B cell (primary cell): ENCODE measurements around the gene LARP4. TPM values are rescaled to one million over a fixed set of nuclear protein-coding genes. Genes with fewer than 3 reads are reported as not detected.
A peak's percentile ranks its signal among the peaks of the same experiment; 100 is the strongest.

Experiments used
- ATAC-seq: fragments of 200-7000 bp; cut with Tn5 transposase; one replicate; pipeline ENCODE4 v1.10.0; 2021; ENCODE audit warnings: low read depth, mild to moderate bottlenecking, moderate number of reproducible peaks, moderate library complexity
- CTCF ChIA-PET: fragments of 350-600 bp; sonication (Branson Sonifier 250); formaldehyde crosslinking; loops from one replicate; lab custom pipeline; 2021; ENCODE audit warnings: antibody characterized with exemption, inconsistent platforms; lab: Charles Lee
- POLR2A ChIA-PET: fragments of 350-600 bp; sonication (Branson Sonifier 250); formaldehyde crosslinking; loops from one replicate; lab custom pipeline; 2021; ENCODE audit warnings: antibody characterized with exemption; lab: Charles Lee
- DNase-seq: peaks from one replicate; pipeline ENCODE4 v3.0.0; 2013
- H2AFZ ChIP-seq: 2 replicates; pipeline ENCODE4 v1.6.1; 2012; ENCODE audit warnings: mild to moderate bottlenecking, low read depth, low read length; ENCODE audit not compliant: insufficient read depth, poor library complexity, severe bottlenecking
- H3K27ac ChIP-seq, 2 donors: 1 replicate in 1 of 2; 2 replicates in 1 of 2; pipeline ENCODE4 v1.5.1; 2012 to 2013; ENCODE audit warnings: low read length in 2 of 2, mild to moderate bottlenecking in 2 of 2, moderate library complexity in 1 of 2
- H3K27me3 ChIP-seq, 4 experiments: fragments of 200-600 bp in 1 of 4; sonication (generic) in 1 of 4; replicated peaks in 1 of 4; 1 replicate in 2 of 4; 2 replicates in 2 of 4; pipeline versions ENCODE4 v1.6.1 to v1.7.0; 2013 to 2016; ENCODE audit warnings: low read length in 3 of 4, mild to moderate bottlenecking in 2 of 4, mixed read lengths in 1 of 4, moderate library complexity in 1 of 4; ENCODE audit not compliant: insufficient read depth in 4 of 4, control insufficient read depth in 3 of 4; ENCODE audit errors: control extremely low read depth in 1 of 4
- H3K36me3 ChIP-seq, 2 experiments: replicated peaks in 1 of 2; 1 replicate in 1 of 2; 2 replicates in 1 of 2; pipeline versions ENCODE4 v1.6.1 to v1.7.1; 2013; ENCODE audit warnings: low read length in 1 of 2; ENCODE audit not compliant: insufficient read depth in 2 of 2, control insufficient read depth in 1 of 2; ENCODE audit errors: control extremely low read depth in 1 of 2, extremely low read depth in 1 of 2
- H3K4me1 ChIP-seq, 2 donors: fragments of 200-600 bp in 1 of 2; sonication (generic) in 1 of 2; 1 replicate in 1 of 2; 2 replicates in 1 of 2; pipeline versions ENCODE4 v1.5.1 to v1.6.1; 2013 to 2017; ENCODE audit warnings: low read length in 2 of 2; ENCODE audit not compliant: control insufficient read depth in 2 of 2, insufficient read depth in 2 of 2
- H3K4me2 ChIP-seq: replicated peaks from 2 replicates; pipeline ENCODE3; 2012; ENCODE audit warnings: mild to moderate bottlenecking, low read depth, low read length; ENCODE audit not compliant: poor library complexity, severe bottlenecking
- H3K4me3 ChIP-seq, 5 experiments: fragments of 200-600 bp in 1 of 5; sonication (generic) in 1 of 5; 1 replicate in 3 of 5; 2 replicates in 2 of 5; pipeline versions ENCODE4 v1.5.1 to v1.7.0; 2011 to 2016; ENCODE audit warnings: low read length in 4 of 5, mild to moderate bottlenecking in 4 of 5, low read depth in 2 of 5, control low read depth in 1 of 5, moderate library complexity in 1 of 5; ENCODE audit not compliant: insufficient read depth in 1 of 5; ENCODE audit errors: control extremely low read depth in 1 of 5, extremely low read depth in 1 of 5
- H3K79me2 ChIP-seq: fragments of 200-600 bp; sonication (generic); one replicate; pipeline ENCODE4 v1.6.0; 2016; ENCODE audit warnings: low read length; ENCODE audit not compliant: control insufficient read depth, insufficient read depth
- H3K9ac ChIP-seq: fragments of 200-600 bp; sonication (generic); 2 replicates; pipeline ENCODE4 v1.6.1; 2017; ENCODE audit warnings: mild to moderate bottlenecking, low read length, moderate library complexity
- H3K9me3 ChIP-seq, 3 donors: one replicate each; pipeline versions ENCODE4 v1.6.1 to v1.7.1; 2013; ENCODE audit warnings: low read length in 2 of 3; ENCODE audit not compliant: control insufficient read depth in 2 of 3, insufficient read depth in 1 of 3; ENCODE audit errors: control extremely low read depth in 1 of 3
- H4K20me1 ChIP-seq: 2 replicates; pipeline ENCODE4 v1.6.0; 2012; ENCODE audit warnings: mild to moderate bottlenecking, low read length; ENCODE audit not compliant: insufficient read depth, control insufficient read depth, poor library complexity, severe bottlenecking
- H3K27ac Mint-ChIP-seq: one replicate; pipeline ENCODE4 v1.8.0; 2021; ENCODE audit warnings: mixed read lengths
- H3K27me3 Mint-ChIP-seq: one replicate; pipeline ENCODE4 v1.8.0; 2021; ENCODE audit warnings: mixed read lengths
- H3K4me1 Mint-ChIP-seq: one replicate; pipeline ENCODE4 v1.8.0; 2021; ENCODE audit warnings: mixed read lengths
- H3K4me3 Mint-ChIP-seq: one replicate; pipeline ENCODE4 v1.8.0; 2021; ENCODE audit warnings: mixed read lengths
- H3K9me3 Mint-ChIP-seq: one replicate; pipeline ENCODE4 v1.8.0; 2022; ENCODE audit warnings: mixed read lengths; ENCODE audit not compliant: insufficient read depth
- CTCF ChIP-seq: fragments of 200-600 bp; IDR thresholded peaks from one replicate; pipeline ENCODE4 v1.8.0; 2022; ENCODE audit warnings: antibody characterized with exemption, mild to moderate bottlenecking
- EZH2 ChIP-seq: IDR thresholded peaks from 2 replicates; pipeline ENCODE4 v1.6.1; 2012; ENCODE audit warnings: borderline replicate concordance, low read depth, mild to moderate bottlenecking, moderate library complexity, low read length; ENCODE audit not compliant: insufficient read depth, poor library complexity, severe bottlenecking
- WGBS: methylation state at CpG from one replicate; pipeline ENCODE4 v1.1.5; 2013; ENCODE audit warnings: missing lambda C conversion rate; ENCODE audit not compliant: insufficient coverage; 5-methylcytosine and 5-hydroxymethylcytosine counted together
- intact Hi-C: fragments of 100-400 bp; cut with micrococcal nuclease; formaldehyde crosslinking; loops from one replicate; pipeline ENCODE4 v1.10.0; 2022
- polyA minus RNA-seq: library from RNA; depleted of rRNA, polyadenylated mRNA; stranded (reverse); fragments of >200 nt; gene quantifications from 2 replicates; pipeline ENCODE4 v1.2.3, GENCODE V29; 2012
- polyA plus RNA-seq: library from polyadenylated mRNA; depleted of rRNA; stranded (reverse); fragments of >200 nt; gene quantifications from 2 replicates; pipeline ENCODE4 v1.2.3, GENCODE V29; 2012
- total RNA-seq, 2 donors: library from RNA; stranded (reverse); fragments of 120-200 nt in 1 of 2; gene quantifications; 1 replicate in 1 of 2; 2 replicates in 1 of 2; pipeline versions ENCODE4 v1.2.3 to v1.2.4, GENCODE V29; 2013 to 2022

LARP4 gene
- total RNA-seq: 42.0 and 48.4 TPM in 2 replicates
- 20.5 TPM for total RNA-seq (2013)
- 5.5 and 8.7 TPM in 2 replicates for polyA plus RNA-seq
- polyA minus RNA-seq: 9.0 and 11.3 TPM in 2 replicates

- Histone ChIP-seq H3K36me3 (no peaks in the 10 kb centered on the region), H3K4me2 (peak within 1 kb of the TSS; percentile 90), H3K27ac (peak within 1 kb of the TSS; percentile 62 to 88), H3K79me2 (peaks cover 47% of the 10 kb centered on the region), H4K20me1 (peaks cover 18% of the 10 kb centered on the region), H3K4me1 (peaks cover 22 to 24% of the 10 kb centered on the region in 2 donors), H3K9ac (peak within 1 kb of the TSS; percentile 86), H2AFZ (peak within 1 kb of the TSS; percentile 96), H3K4me3 (peak within 1 kb of the TSS; percentile 53 to 90 (median 81)), H3K9me3 (no peaks in the 10 kb centered on the region), H3K27me3 (no peaks in the 10 kb centered on the region)
- intact Hi-C loops: loop anchor here (1.0 to 10.0 kb wide), 5 partner anchors 118 to 572 kb away; partner anchors contain the start of genes ATF1, CERS5, LIMA1 and NCKAP5L
- H3K9me3 Mint-ChIP-seq: no peaks in the 10 kb centered on the region
- ATAC-seq (peak; percentile 94), DNase-seq (peak; percentile 93)
- H3K27me3 Mint-ChIP-seq: peaks cover 9% of the 10 kb centered on the region
- POLR2A ChIA-PET: interaction anchor here (0.6 to 0.8 kb wide), 2 partner anchors 15 to 647 kb away, joined by 4 to 6 read pairs; no protein-coding TSS in a partner anchor
- peak within 1 kb of the TSS; percentile 92 for H3K4me3 Mint-ChIP-seq
- no peak for TF ChIP-seq EZH2
- TF ChIP-seq CTCF: no peak
- H3K4me1 Mint-ChIP-seq: peaks cover 38% of the 10 kb centered on the region
- CTCF ChIA-PET: interaction anchor here (1.1 kb wide), 1 partner anchor 289 kb away, joined by 3 read pairs; the partner anchor contains the start of gene COX14
- peak within 1 kb of the TSS; percentile 93 for H3K27ac Mint-ChIP-seq
- under 1% methylated on average over 45 of the region's 54 CpGs for WGBS
Observed at GRCh38 chr12:50400638-50401499, at the start of gene LARP4. TSS of gene LARP4 (plus strand) at chr12:50400885. CDS start at chr12:50401011, 126 bp downstream.
